HEK293 (cell line): ENCODE data around the gene TPD52L1.

Experiments used
- PRDM1 ChIP-seq: fragments of 450-650 bp; formaldehyde crosslinking; IDR thresholded peaks from 2 replicates; pipeline ENCODE4; 2016; ENCODE audit warnings: missing biosample characterization, missing genetic modification characterization
- PRDM10 ChIP-seq: fragments of 450-650 bp; formaldehyde crosslinking; IDR thresholded peaks from 2 replicates; pipeline ENCODE4 v1.5.1; 2016; ENCODE audit warnings: missing biosample characterization, missing genetic modification characterization
- ZBTB17 ChIP-seq: fragments of 450-650 bp; formaldehyde crosslinking; IDR thresholded peaks from 2 replicates; pipeline ENCODE4 v1.5.1; 2016; ENCODE audit warnings: missing biosample characterization, missing genetic modification characterization
- ZNF121 ChIP-seq: fragments of 450-650 bp; formaldehyde crosslinking; IDR thresholded peaks from 2 replicates; pipeline ENCODE4 v1.5.1; 2016; ENCODE audit warnings: missing biosample characterization, missing genetic modification characterization
- ZNF274 ChIP-seq, 2 experiments: fragments of 200-500 bp in 1 of 2; fragments of 450-650 bp in 1 of 2; sonication (Bioruptor generic) in 1 of 2; formaldehyde crosslinking in 1 of 2; IDR thresholded peaks; 2 replicates each; pipeline versions ENCODE4 v1.5.1 to v1.6.1; 2014 to 2016; ENCODE audit warnings: borderline replicate concordance in 1 of 2, inconsistent platforms in 1 of 2, low read length in 1 of 2, missing biosample characterization in 1 of 2, missing genetic modification characterization in 1 of 2
- ZNF548 ChIP-seq: fragments of 450-650 bp; formaldehyde crosslinking; IDR thresholded peaks from 2 replicates; pipeline ENCODE4 v1.5.1; 2016; ENCODE audit warnings: missing biosample characterization, missing genetic modification characterization
- ZNF704 ChIP-seq: fragments of 450-650 bp; formaldehyde crosslinking; IDR thresholded peaks from 2 replicates; pipeline ENCODE4 v1.5.1; 2016; ENCODE audit warnings: missing biosample characterization, missing genetic modification characterization
- TF ChIP-seq, protein P1 (sequence below): fragments of 450-650 bp; formaldehyde crosslinking; IDR thresholded peaks from 2 replicates; pipeline ENCODE4 v1.5.1; 2016; ENCODE audit warnings: missing biosample characterization, missing genetic modification characterization

DNA sequence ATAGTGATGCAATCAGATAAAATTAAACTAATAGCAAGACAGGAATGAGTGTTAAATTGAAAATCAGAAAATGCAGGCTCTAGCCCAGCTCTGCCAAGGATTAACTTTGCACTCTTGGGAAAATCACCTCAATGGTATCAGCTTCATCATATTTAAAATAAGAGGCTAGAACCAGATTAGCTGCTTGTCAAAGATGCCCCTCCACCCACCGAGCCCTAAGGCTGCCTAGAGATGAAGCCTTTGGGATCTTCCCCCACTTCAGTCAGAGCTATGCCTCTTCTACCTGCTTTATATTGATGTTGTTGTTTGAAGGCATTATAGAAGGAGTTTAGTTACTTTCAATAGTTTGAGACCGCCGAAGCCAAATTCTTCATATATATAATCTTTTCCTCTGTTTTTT is 100.7 kb downstream of the TPD52L1 start:
- no peak for TF ChIP-seq PRDM1 (tag by site-specific recombination)
- no peak for TF ChIP-seq ZNF274 (IDR thresholded peaks at IDR 0.05; ENCODE audit: low read length)
- no peak for TF ChIP-seq ZNF274 (tag by site-specific recombination; IDR thresholded peaks at IDR 0.05; ENCODE audit: borderline replicate concordance)
- no peak for TF ChIP-seq ZNF121
- TF ChIP-seq ZNF548 (tag by site-specific recombination): no peak
- TF ChIP-seq ZNF704 (tag by site-specific recombination): no peak
- no peak for TF ChIP-seq ZBTB17 (tag by site-specific recombination)
- TF ChIP-seq, protein P1, sequence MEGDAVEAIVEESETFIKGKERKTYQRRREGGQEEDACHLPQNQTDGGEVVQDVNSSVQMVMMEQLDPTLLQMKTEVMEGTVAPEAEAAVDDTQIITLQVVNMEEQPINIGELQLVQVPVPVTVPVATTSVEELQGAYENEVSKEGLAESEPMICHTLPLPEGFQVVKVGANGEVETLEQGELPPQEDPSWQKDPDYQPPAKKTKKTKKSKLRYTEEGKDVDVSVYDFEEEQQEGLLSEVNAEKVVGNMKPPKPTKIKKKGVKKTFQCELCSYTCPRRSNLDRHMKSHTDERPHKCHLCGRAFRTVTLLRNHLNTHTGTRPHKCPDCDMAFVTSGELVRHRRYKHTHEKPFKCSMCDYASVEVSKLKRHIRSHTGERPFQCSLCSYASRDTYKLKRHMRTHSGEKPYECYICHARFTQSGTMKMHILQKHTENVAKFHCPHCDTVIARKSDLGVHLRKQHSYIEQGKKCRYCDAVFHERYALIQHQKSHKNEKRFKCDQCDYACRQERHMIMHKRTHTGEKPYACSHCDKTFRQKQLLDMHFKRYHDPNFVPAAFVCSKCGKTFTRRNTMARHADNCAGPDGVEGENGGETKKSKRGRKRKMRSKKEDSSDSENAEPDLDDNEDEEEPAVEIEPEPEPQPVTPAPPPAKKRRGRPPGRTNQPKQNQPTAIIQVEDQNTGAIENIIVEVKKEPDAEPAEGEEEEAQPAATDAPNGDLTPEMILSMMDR (tag by site-specific recombination): no peak
- TF ChIP-seq PRDM10 (tag by site-specific recombination): no peak
